Endothelial cell of coronary artery (primary cell): ENCODE results near the gene STX16. TPM values are rescaled to one million over a fixed set of nuclear protein-coding genes. Genes with fewer than 3 reads are reported as not detected.

Experiments
- total RNA-seq: library from RNA; depleted of rRNA; stranded (reverse); fragments of >200 nt; gene quantifications from 2 replicates; pipeline ENCODE4 v1.2.3, GENCODE V29; 2014

Gene STX16, protein sequence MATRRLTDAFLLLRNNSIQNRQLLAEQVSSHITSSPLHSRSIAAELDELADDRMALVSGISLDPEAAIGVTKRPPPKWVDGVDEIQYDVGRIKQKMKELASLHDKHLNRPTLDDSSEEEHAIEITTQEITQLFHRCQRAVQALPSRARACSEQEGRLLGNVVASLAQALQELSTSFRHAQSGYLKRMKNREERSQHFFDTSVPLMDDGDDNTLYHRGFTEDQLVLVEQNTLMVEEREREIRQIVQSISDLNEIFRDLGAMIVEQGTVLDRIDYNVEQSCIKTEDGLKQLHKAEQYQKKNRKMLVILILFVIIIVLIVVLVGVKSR
- 36.3 and 56.2 TPM in 2 replicates for total RNA-seq

DNA sequence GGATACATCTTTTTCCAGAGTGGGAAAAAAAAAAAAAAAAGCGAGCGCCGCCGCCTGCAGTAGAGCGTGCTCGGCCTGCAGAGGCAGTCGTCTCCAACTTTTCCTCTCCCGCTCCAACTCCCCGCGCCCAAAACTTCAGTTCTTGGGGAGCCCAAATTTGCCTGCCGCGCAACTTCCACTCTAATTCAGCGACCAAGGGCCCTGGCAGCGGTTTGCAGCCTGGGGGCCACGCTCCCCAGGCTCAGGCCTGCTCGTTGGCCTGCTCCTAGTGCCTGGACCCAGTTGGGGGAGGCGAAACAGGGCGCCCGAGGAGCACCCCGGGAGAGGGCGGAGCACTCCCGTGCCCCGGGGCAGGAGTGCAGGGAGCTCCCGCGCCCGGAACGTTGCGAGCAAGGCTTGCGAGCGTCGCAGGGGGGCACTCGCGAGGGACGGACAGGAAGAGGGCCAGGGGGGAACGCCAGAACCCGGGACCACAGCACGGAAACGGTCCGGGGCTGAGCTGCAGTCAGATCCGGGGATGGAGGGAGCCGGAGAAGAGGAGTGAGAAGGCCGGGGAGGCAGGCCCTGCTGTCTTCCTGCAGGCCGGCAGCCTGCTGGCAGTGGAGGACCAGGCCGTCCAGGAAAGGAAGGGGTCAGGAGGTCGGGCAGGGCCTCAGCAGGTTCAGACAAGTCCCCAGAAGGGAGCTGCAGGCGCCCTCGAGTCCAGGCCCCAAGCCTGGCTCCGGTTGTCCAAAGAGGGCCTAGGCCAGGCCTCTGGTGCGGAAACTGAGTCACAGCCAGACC lies at the start of gene STX16:
STX16 (plus strand) TSS at position 508 of the 783 bp plus-strand sequence. CDS start 724 bp downstream, outside the sequence.

DNA sequence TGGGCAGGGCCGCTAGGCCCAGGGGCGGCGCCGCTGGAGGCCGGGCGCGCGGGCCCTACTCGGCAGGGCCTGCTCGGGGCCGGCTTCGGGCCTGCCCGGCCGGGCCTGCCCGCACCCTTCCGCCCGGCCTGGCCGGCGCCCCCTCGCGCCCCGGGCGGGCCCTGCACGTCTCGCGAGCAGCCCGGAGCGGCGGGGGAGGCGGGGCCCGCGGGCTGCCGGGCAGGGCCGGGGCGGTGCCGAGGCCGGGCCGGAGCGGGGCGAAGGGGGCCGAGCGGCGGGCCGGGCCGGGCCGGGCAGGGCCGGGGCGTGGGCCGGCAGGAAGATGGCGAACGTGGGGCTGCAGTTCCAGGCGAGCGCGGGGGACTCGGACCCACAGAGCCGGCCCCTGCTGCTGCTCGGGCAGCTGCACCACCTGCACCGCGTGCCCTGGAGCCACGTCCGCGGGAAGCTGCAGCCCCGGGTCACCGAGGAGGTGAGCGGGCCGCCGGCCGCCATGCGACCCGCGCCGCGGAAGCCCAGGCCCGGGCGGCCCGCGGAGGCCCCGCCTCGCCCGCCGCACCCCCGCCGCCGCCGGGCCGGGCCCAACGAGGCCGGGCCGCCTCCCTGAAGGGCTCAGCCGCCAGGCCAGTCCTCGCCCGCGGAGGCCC lies 41.6 kb downstream of the STX16 start, which contains the start of gene NPEPL1:
NPEPL1 (plus strand) TSS at position 222 of the 647 bp plus-strand sequence; CDS start at position 323, 101 bp downstream.

Other genes starting within 250 kb of the STX16 start
- gene APCDD1L, start 135.9 kb upstream of the STX16 start, total RNA-seq, result 0.09 and 31.3 TPM in 2 replicates
- 23.3 and 36.9 TPM in 2 replicates for gene NPEPL1, start 41.5 kb downstream of the STX16 start, total RNA-seq
- 0.27 and 0.85 TPM in 2 replicates for gene GNAS-AS1, start 199.6 kb downstream of the STX16 start, total RNA-seq
- 401 and 586 TPM in 2 replicates for gene GNAS, start 201.4 kb downstream of the STX16 start, total RNA-seq